SK-N-SH treated with all-trans-retinoic acid at 6 μM for 48 hours (cell line): ENCODE measurements around the gene ARL4C.

Experiments used
- ATAC-seq: fragments of 200-7000 bp; cut with Tn5 transposase; 3 replicates; pipeline ENCODE4 v1.9.1; 2020; ENCODE audit warnings: mild to moderate bottlenecking, moderate library complexity
- ARNTL ChIP-seq: fragments of 450-650 bp; formaldehyde crosslinking; IDR thresholded peaks from 2 replicates; pipeline ENCODE4 v1.5.0; 2020; ENCODE audit warnings: low read depth, mild to moderate bottlenecking, moderate library complexity, borderline replicate concordance
- CREB5 ChIP-seq: fragments of 250-450 bp; sonication (Bioruptor Pico); IDR thresholded peaks from 2 replicates; pipeline ENCODE4 v1.5.1; 2020; ENCODE audit warnings: low read depth, mild to moderate bottlenecking, moderate library complexity
- CSDC2 ChIP-seq: fragments of 250-450 bp; sonication (Bioruptor Pico); IDR thresholded peaks from 2 replicates; pipeline ENCODE4 v1.5.0; 2020; ENCODE audit warnings: mild to moderate bottlenecking, moderate library complexity
- CSRNP3 ChIP-seq: fragments of 250-450 bp; sonication (Bioruptor Pico); IDR thresholded peaks from 2 replicates; pipeline ENCODE4 v1.5.1; 2021; ENCODE audit warnings: mild to moderate bottlenecking, moderate library complexity
- ESRRG ChIP-seq: fragments of 250-450 bp; sonication (Bioruptor Pico); IDR thresholded peaks from 2 replicates; pipeline ENCODE4 v1.6.1; 2021; ENCODE audit warnings: mild to moderate bottlenecking
- GLIS3 ChIP-seq: fragments of 250-450 bp; sonication (Bioruptor Pico); IDR thresholded peaks from 2 replicates; pipeline ENCODE4 v1.5.0; 2020; ENCODE audit warnings: mild to moderate bottlenecking, moderate library complexity
- ISL1 ChIP-seq: fragments of 250-450 bp; sonication (Bioruptor Pico); IDR thresholded peaks from 2 replicates; pipeline ENCODE4 v2.1.2; 2022; ENCODE audit warnings: mild to moderate bottlenecking, moderate library complexity
- OSR1 ChIP-seq: fragments of 250-450 bp; sonication (Bioruptor Pico); IDR thresholded peaks from 2 replicates; pipeline ENCODE4 v1.8.0; 2022; ENCODE audit warnings: moderate library complexity, mild to moderate bottlenecking, inconsistent platforms
- PATZ1 ChIP-seq: fragments of 250-450 bp; sonication (Bioruptor Pico); IDR thresholded peaks from 2 replicates; pipeline ENCODE4 v1.8.0; 2020; ENCODE audit warnings: mild to moderate bottlenecking, moderate library complexity, borderline replicate concordance
- POU6F1 ChIP-seq: fragments of 250-450 bp; sonication (Bioruptor Pico); IDR thresholded peaks from 2 replicates; pipeline ENCODE4 v1.8.0; 2021; ENCODE audit warnings: low read depth, mild to moderate bottlenecking, moderate library complexity, borderline replicate concordance
- SNAI2 ChIP-seq: fragments of 250-450 bp; sonication (Bioruptor Pico); IDR thresholded peaks from 2 replicates; pipeline ENCODE4 v1.5.0; 2020; ENCODE audit warnings: mild to moderate bottlenecking, moderate library complexity
- TCF4 ChIP-seq: fragments of 250-450 bp; sonication (Bioruptor Pico); IDR thresholded peaks from 2 replicates; pipeline ENCODE4 v1.8.0; 2021; ENCODE audit warnings: mild to moderate bottlenecking, moderate library complexity, borderline replicate concordance
- TOX ChIP-seq: fragments of 250-450 bp; sonication (Bioruptor Pico); IDR thresholded peaks from 2 replicates; pipeline ENCODE4 v1.8.0; 2021; ENCODE audit warnings: mild to moderate bottlenecking, moderate library complexity, borderline replicate concordance
- TSHZ2 ChIP-seq: fragments of 250-450 bp; sonication (Bioruptor Pico); IDR thresholded peaks from 2 replicates; pipeline ENCODE4 v1.5.0; 2020; ENCODE audit warnings: mild to moderate bottlenecking, moderate library complexity
- ZC3H10 ChIP-seq: fragments of 250-450 bp; sonication (Bioruptor Pico); IDR thresholded peaks from 2 replicates; pipeline ENCODE4 v1.5.1; 2021; ENCODE audit warnings: mild to moderate bottlenecking, moderate library complexity
- ZFP30 ChIP-seq: fragments of 450-650 bp; formaldehyde crosslinking; IDR thresholded peaks from 2 replicates; pipeline ENCODE4 v1.5.0; 2022; ENCODE audit warnings: mild to moderate bottlenecking, moderate library complexity
- ZNF70 ChIP-seq: fragments of 450-650 bp; formaldehyde crosslinking; IDR thresholded peaks from 2 replicates; pipeline ENCODE4 v1.5.0; 2020; ENCODE audit warnings: mild to moderate bottlenecking, moderate library complexity
- ZNF8 ChIP-seq: fragments of 450-650 bp; formaldehyde crosslinking; IDR thresholded peaks from 2 replicates; pipeline ENCODE4 v1.5.0; 2020; ENCODE audit warnings: mild to moderate bottlenecking, moderate library complexity

Gene ARL4C

GRCh38 chr2:234447963-234448362 is 48.9 kb downstream of the ARL4C start:
- no peak for ATAC-seq
- no peak for TF ChIP-seq ISL1
- TF ChIP-seq OSR1 (CRISPR knock-in tag) = no peak
- TF ChIP-seq PATZ1 (CRISPR knock-in tag) = no peak
- TF ChIP-seq CSRNP3 (CRISPR knock-in tag) = no peak
- no peak for TF ChIP-seq ARNTL (CRISPR knock-in tag)
- TF ChIP-seq ZFP30 = no peak
- TF ChIP-seq GLIS3 (CRISPR knock-in tag) = no peak
- no peak for TF ChIP-seq CREB5
- no peak for TF ChIP-seq TSHZ2 (CRISPR knock-in tag)
- no peak for TF ChIP-seq TOX (CRISPR knock-in tag)
- TF ChIP-seq TCF4 = no peak
- TF ChIP-seq ZNF70 (CRISPR knock-in tag) = no peak
- no peak for TF ChIP-seq CSDC2 (CRISPR knock-in tag)
- TF ChIP-seq POU6F1 (CRISPR knock-in tag) = no peak
- no peak for TF ChIP-seq ZC3H10 (CRISPR knock-in tag)
- TF ChIP-seq SNAI2 (CRISPR knock-in tag) = no peak
- TF ChIP-seq ESRRG (CRISPR knock-in tag) = no peak
- TF ChIP-seq ZNF8 (CRISPR knock-in tag) = no peak
- TF ChIP-seq, all 23 proteins: peak for 0

- no peak for ATAC-seq
- TF ChIP-seq CREB5 (no peak), ISL1 (no peak), PATZ1 (CRISPR knock-in tag) (no peak)
- TF ChIP-seq, all 23 proteins: peak for 0
Measured at GRCh38 chr2:234447189-234447588, 49.7 kb downstream of the ARL4C start.
